Gastroesophageal sphincter (tissue), 4 donors: ENCODE measurements around the gene CD28. TPM values are rescaled to one million over a fixed set of nuclear protein-coding genes. Genes with fewer than 3 reads are reported as not detected.
A peak's percentile ranks its signal among the peaks of the same experiment; 100 is the strongest.

Experiments
- ATAC-seq: fragments of 150-250 bp; one replicate; pipeline ENCODE4 v1.9.1; 2016; ENCODE audit warnings: mild to moderate bottlenecking, moderate library complexity
- H3K27ac ChIP-seq, 4 donors: fragments of 200-600 bp; sonication (generic) in 3 of 4; 1 replicate in 3 of 4; 2 replicates in 1 of 4; pipeline ENCODE4 v1.5.1; 2016 to 2019
- H3K27me3 ChIP-seq: fragments of 200-600 bp; sonication (generic); one replicate; pipeline ENCODE4 v1.5.1; 2019
- H3K36me3 ChIP-seq, 2 donors: fragments of 200-600 bp; sonication (generic); one replicate each; pipeline ENCODE4 v1.5.1; 2019; ENCODE audit warnings: control low read depth in 1 of 2
- H3K4me1 ChIP-seq, 3 donors: fragments of 200-600 bp; sonication (generic); 1 replicate in 2 of 3; 2 replicates in 1 of 3; pipeline ENCODE4 v1.5.1; 2016 to 2019; ENCODE audit warnings: control low read depth in 2 of 3
- H3K4me3 ChIP-seq, 2 donors: fragments of 200-600 bp; sonication (generic); one replicate each; pipeline ENCODE4 v1.5.1; 2019; ENCODE audit warnings: mild to moderate bottlenecking in 1 of 2, moderate library complexity in 1 of 2
- H3K9me3 ChIP-seq, 3 donors: fragments of 200-600 bp; sonication (generic); one replicate each; pipeline ENCODE4 v1.5.1; 2017 to 2019; ENCODE audit warnings: control low read depth in 2 of 3
- EP300 ChIP-seq: sonication (generic); formaldehyde crosslinking; IDR thresholded peaks from one replicate; pipeline ENCODE4 v1.6.1; 2017; ENCODE audit warnings: antibody characterized with exemption, mild to moderate bottlenecking
- POLR2A ChIP-seq, 2 donors: fragments of 450-650 bp; IDR thresholded peaks; one replicate each; pipeline ENCODE4 v1.6.1; 2017; ENCODE audit warnings: antibody characterized with exemption in 2 of 2, mild to moderate bottlenecking in 2 of 2, moderate library complexity in 1 of 2
- POLR2AphosphoS5 ChIP-seq: sonication (generic); formaldehyde crosslinking; IDR thresholded peaks from one replicate; pipeline ENCODE4 v1.6.1; 2017; ENCODE audit warnings: antibody characterized with exemption
- WGBS, 2 donors: methylation state at CpG; one replicate each; pipeline ENCODE4 v1.1.5; 2018; ENCODE audit warnings: low coverage in 1 of 2; 5-methylcytosine and 5-hydroxymethylcytosine counted together
- total RNA-seq, 4 donors: library from RNA; depleted of rRNA; stranded (reverse); fragments of >200 nt; gene quantifications; one replicate each; pipeline ENCODE4 v1.1.0, GENCODE V29; 2016
- TF ChIP-seq, protein P1 (sequence below), 4 experiments: fragments of 200-600 bp in 2 of 4; fragments of 450-650 bp in 2 of 4; sonication (generic) in 1 of 4; IDR thresholded peaks; one replicate each; pipeline ENCODE4 v1.5.1; 2017 to 2019; ENCODE audit warnings: antibody characterized with exemption in 4 of 4, mild to moderate bottlenecking in 2 of 4, moderate library complexity in 2 of 4

CD28 gene
- total RNA-seq, 4 donors from 2014 or later = 0.19 to 2.3 (median 1.4) TPM

DNA sequence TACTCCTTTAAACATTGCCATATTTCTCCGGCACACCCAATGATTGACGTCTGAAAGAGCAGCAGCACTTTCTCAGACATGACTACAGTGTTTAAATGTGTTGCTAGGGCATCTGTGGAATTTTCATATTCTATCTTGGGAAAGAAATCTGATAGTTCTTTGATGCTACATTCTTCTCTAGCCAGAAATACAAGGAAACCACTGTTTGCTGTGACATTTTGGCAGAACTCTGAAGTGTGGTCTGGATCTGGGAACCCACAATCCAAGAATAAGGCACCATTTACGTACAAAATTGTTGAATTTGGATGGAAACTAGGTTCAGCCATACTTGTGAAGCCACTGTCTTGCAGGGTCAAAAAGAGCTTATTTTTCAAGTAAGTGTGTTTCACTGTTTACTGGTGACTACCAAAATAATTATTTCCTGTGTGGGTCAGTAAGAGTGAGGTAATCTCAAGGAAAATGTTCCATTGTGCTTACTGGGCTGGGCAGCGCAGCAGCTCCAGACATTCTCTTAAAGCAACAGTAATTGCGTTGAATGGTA lies 21.3 kb upstream of the CD28 start:
- H3K27ac ChIP-seq = peak overlapping the region; percentile 56 to 72 (median 58)
- no peak overlapping the region for H3K4me3 ChIP-seq
- H3K9me3 ChIP-seq = no peaks in the 10 kb centered on the region
- peaks cover 11 to 78% (median 34%) of the 10 kb centered on the region in 3 donors for H3K4me1 ChIP-seq
- peak; percentile 27 for TF ChIP-seq POLR2AphosphoS5
- TF ChIP-seq, protein P1, sequence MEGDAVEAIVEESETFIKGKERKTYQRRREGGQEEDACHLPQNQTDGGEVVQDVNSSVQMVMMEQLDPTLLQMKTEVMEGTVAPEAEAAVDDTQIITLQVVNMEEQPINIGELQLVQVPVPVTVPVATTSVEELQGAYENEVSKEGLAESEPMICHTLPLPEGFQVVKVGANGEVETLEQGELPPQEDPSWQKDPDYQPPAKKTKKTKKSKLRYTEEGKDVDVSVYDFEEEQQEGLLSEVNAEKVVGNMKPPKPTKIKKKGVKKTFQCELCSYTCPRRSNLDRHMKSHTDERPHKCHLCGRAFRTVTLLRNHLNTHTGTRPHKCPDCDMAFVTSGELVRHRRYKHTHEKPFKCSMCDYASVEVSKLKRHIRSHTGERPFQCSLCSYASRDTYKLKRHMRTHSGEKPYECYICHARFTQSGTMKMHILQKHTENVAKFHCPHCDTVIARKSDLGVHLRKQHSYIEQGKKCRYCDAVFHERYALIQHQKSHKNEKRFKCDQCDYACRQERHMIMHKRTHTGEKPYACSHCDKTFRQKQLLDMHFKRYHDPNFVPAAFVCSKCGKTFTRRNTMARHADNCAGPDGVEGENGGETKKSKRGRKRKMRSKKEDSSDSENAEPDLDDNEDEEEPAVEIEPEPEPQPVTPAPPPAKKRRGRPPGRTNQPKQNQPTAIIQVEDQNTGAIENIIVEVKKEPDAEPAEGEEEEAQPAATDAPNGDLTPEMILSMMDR (IDR thresholded peaks at IDR 0.05) = no peak
- TF ChIP-seq EP300 = no peak
- peak; percentile 56 for ATAC-seq
- WGBS, 2 donors = 43 to 49% methylated on average over 5 of the region's 5 CpGs
- no peaks in the 10 kb centered on the region for H3K36me3 ChIP-seq
- H3K27me3 ChIP-seq = no peaks in the 10 kb centered on the region

GRCh38 chr2:203685789-203686420 lies 20.5 kb upstream of the CD28 start:
- Histone ChIP-seq H3K9me3 (no peaks in the 10 kb centered on the region), H3K4me1 (peaks cover 11 to 81% (median 37%) of the 10 kb centered on the region in 3 donors), H3K27ac (peak overlapping the region; percentile 51 to 72 (median 57)), H3K4me3 (no peak overlapping the region), H3K27me3 (no peaks in the 10 kb centered on the region), H3K36me3 (no peaks in the 10 kb centered on the region)
- no peak for ATAC-seq
- no peak for TF ChIP-seq POLR2AphosphoS5
- TF ChIP-seq, protein P1 (IDR thresholded peaks at IDR 0.05) = no peak
- WGBS, 2 donors = 83 to 100% methylated on average over 3 to 4 of the region's 4 CpGs

GRCh38 chr2:203687165-203687564 lies 19.3 kb upstream of the CD28 start:
- Histone ChIP-seq H3K4me3 (no peak overlapping the region), H3K27ac (no peak overlapping the region), H3K27me3 (no peaks in the 10 kb centered on the region), H3K36me3 (no peaks in the 10 kb centered on the region), H3K9me3 (no peaks in the 10 kb centered on the region), H3K4me1 (peaks cover 8 to 72% (median 31%) of the 10 kb centered on the region in 3 donors)
- no peak for TF ChIP-seq POLR2AphosphoS5
- TF ChIP-seq EP300 = no peak
- TF ChIP-seq POLR2A (IDR thresholded peaks at IDR 0.05) = no peak
- 100% methylated on average over 1 to 2 of the region's 2 CpGs for WGBS, 2 donors
- ATAC-seq = no peak

DNA sequence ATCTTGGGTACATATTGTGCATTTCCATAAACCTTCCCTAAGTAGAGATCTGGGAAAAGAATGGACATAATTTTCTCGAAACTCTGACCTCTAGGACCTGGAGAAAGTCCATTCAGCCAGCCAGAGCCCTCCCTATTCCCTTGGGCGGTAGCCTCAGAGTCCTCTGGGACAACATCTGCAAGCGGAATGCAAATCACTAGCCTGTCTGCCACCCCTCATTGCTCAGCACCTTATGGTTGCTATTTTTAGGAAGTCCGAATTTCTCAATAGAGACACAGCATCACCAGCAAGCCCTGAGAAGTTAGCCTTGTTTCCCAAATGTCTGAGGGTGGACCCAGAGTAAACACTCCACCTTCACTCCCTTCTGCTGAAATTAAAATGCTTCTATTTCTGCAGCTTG lies 17.6 kb upstream of the CD28 start:
- no peaks in the 10 kb centered on the region for H3K9me3 ChIP-seq
- TF ChIP-seq, protein P1 (IDR thresholded peaks at IDR 0.05) = no peak
- TF ChIP-seq POLR2AphosphoS5 = peak; percentile 6
- H3K27me3 ChIP-seq = no peaks in the 10 kb centered on the region
- no peak overlapping the region for H3K4me3 ChIP-seq
- ATAC-seq = peak; percentile 27
- peaks cover under 1 to 58% (median 20%) of the 10 kb centered on the region in 3 donors for H3K4me1 ChIP-seq
- H3K36me3 ChIP-seq = no peaks in the 10 kb centered on the region
- WGBS, 2 donors = 41 to 88% methylated on average over 1 to 4 of the region's 4 CpGs
- no peak overlapping the region for H3K27ac ChIP-seq

GRCh38 chr2:203689426-203690116 lies 16.9 kb upstream of the CD28 start:
- Histone ChIP-seq H3K27ac (no peak overlapping the region), H3K4me1 (peaks cover 0 to 51% (median 14%) of the 10 kb centered on the region in 3 donors), H3K9me3 (no peaks in the 10 kb centered on the region), H3K4me3 (no peak overlapping the region), H3K36me3 (no peaks in the 10 kb centered on the region), H3K27me3 (no peaks in the 10 kb centered on the region)
- 73 to 83% methylated on average over 7 to 8 of the region's 8 CpGs for WGBS, 2 donors
- ATAC-seq = no peak
- TF ChIP-seq POLR2AphosphoS5 (no peak), EP300 (no peak), POLR2A (IDR thresholded peaks at IDR 0.05) (no peak)
- TF ChIP-seq, protein P1 (IDR thresholded peaks at IDR 0.05) = no peak
